Middle frontal gyrus (tissue), 1 donor: Measurements from ENCODE around the gene PACSIN2.
"Not testable (repeated sequence)": the region's sequence is repeated elsewhere in the genome, so short reads cannot be mapped to it uniquely, and the experiment has no call there.

Experiments used
- DNase-seq: peaks from one replicate; pipeline ENCODE4 v3.0.0-alpha.2; 2015; ENCODE audit warnings: low spot score; ENCODE audit errors: extremely low spot score

The PACSIN2 gene

DNA sequence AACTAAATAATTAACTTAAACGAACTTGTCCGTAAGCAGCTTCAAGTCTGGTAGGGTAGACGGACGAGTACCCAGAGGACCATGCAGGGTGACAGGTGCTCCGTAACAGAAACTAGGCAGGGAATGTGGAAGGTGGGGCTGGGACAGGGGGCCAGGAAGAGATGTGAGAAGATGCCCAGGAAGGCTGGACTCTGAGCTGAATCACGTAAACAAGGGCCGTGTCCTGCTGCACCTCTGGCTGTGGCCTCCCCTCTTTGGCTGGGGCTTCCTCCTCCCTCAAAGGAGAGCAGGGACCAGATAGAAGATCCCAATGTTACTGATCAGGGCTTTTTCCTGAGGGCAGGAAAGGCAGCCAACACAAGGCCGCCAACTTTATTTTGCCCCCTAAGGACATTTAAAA lies 47.9 kb downstream of the PACSIN2 start:
- DNase-seq, result no peak

DNA sequence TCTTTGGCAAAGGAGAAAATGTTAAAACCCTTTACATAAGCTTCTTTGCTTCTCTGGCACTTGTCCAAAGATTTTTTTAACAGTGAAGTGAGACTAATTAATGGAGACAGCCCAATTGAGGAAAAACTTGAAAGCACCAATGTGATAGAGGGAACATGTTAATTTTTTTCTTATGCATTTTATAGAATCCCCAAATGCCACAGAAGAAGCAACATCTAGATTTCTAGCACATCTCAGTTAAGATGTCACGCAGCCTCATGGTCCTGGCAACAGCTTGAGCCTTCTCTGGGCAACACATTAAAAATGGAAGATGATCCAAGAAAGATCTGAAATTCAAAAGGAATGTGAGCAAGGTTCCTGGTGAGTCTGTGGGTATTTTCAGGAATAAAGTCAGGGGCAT lies 48.5 kb downstream of the PACSIN2 start:
- no peak for DNase-seq

DNA sequence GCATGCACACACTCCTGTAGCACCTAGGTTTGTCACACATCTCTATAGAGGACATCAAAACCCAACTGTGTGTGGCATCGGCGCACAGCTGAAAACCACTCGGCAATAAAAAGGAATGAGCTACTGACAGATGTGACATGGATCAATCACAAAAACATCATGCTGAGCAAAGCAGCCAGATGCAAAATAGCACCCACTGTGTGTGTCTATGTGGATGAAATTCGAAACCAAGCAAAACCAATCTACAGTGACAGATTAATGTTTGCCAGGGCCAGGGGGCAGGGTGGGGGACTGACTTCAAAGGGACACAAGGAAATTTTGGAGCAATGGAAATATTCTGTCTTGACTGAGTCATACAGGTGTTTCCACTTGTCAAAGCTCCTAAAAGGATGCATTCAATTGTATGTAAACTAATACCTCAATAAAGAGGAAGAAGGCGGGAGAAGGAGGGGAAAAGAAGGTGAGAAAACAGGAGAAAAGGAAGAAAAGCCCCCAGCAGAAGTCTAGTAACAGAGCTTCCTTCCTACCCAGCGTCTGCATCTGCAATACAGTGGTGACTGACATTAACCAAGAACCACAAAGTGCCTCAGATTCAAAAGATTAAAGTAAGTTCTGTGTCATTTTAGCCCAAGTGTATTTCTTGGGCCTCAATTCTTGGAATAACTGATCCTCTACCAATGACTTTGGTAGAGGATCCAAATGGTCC lies 49.8 kb downstream of the PACSIN2 start:
- no peak for DNase-seq

DNA sequence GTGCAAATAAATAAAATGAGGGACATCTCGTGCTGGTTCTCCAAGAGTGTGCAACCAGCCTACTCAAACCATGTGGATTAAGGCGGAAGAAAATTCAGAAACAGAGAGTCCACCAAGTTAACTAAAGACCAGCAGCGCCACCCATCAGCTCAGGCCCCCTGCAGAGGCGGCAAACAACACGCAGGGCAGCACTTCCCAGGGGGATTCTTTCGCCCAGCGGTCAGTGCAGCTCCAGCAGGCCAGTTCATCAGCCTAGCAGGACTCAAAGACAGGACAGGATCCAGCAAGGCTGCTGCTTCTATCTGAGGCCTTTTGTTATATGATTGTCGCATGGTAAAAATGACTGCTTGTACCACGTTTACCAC lies 51.7 kb downstream of the PACSIN2 start:
- DNase-seq, result no peak

DNA sequence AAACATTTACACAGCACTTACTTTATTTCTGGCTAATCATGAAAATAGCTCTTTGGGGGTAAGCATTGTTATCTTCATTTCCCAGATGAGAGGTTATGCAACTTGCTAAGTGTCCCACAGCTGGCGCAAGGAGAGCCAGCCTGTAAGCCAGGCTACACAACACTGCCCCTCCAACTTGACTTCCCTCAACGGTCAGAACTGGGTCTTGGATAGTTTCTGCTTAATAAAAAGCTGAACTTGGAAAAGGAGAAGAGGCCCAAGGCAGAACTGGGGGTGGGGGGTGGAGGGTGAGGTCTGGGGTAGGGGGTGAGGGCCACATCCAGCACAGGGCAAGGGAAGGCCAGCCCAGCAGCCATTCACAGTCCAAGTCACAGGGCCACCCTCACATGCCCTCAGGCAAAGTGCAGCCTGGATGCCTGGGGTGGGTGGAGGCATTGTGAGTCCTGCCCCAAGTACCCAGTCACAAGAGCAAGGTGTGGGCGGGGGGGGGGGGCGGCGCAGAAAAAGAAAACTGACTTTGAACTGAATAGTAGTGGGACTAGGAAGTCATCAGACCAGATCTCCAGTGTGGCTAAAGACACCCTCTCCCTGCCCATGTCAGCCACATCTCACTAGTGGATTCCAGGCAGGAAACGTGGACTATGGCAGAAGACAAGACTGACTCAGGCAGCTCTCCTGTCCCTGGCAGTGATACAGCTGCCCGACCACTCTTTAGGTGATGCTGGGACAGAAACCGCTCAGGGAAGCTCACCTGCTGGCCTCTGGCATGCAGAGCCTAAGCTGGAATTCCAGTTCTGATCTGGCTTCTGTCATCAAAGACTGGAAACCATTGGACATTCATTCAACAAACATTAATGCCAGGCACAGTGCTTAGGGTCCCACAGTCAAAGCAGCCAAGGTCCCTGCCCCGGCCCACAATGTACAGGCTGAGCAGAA lies 52.4 kb downstream of the PACSIN2 start:
- no peak for DNase-seq

DNA sequence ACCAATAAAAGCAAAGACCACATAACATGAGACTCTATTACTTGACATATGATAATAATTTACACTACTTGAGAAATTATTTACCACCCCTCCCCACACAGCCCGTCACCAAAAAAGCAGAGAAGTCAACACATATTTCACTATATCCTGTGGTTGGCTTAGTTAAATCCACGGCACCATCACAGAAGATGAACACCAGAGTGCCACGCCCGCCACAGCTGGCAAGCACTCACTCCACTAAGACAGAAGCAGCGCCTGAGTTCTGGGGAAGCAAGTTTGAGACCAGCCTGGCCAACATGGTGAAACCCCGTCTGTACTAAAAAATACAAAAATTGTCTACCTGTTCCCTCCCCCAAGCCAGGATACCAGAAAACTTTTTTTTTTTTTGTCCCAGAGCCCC lies 53.1 kb downstream of the PACSIN2 start:
- DNase-seq, result no peak

DNA sequence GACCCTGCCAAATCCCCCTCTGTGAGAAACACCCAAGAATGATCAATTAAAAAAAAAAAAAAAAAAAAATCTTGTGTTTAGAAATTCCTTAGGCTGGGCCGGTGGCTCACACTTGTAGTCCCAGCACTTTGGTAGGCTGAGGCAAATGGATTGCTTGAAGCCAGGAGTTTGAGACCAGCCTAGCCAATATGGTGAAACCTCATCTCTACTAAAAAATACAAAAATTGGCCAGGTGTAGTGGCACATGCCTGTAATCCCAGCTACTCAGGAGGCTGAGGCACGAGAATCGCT lies 53.6 kb downstream of the PACSIN2 start:
- not testable (repeated sequence) for DNase-seq

DNA sequence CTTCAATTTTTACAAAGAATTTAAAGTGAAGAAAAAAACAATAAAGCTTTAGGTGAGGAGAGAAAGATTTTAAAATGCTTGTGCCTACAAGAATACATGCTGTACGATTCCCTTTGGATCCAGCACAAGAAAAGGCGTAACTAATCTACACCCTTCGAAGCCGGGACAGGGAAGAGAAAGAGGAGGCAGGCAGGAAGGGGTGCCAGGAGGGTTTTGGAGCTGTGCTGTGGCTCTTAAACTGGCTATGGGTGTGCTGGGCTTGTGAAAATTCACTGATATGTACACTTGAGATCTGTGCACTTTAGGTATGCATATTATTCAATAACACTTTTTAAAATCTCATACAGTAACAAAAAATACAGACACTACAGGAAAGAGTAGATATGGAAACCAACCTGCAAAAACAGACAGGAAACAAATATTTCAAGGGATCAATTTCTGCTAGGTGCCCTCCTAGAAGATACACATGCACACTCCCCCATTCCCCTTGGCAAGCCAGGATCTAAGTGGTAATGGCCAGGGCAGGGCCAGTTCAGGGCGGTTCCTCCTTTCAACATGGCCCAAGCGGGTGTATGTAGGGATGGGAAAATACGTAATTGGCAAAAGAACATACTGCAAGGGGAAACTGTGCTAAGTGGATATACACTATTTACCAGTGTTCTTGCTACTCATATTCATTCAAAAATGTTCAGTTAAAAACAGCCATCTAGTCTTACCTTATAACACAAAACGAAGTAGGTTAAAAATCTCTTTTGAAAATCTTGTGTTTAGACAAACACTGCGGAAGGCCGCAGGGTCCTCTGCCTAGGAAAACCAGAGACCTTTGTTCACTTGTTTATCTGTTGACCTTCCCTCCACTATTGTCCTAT lies 54.2 kb downstream of the PACSIN2 start:
- no peak for DNase-seq

DNA sequence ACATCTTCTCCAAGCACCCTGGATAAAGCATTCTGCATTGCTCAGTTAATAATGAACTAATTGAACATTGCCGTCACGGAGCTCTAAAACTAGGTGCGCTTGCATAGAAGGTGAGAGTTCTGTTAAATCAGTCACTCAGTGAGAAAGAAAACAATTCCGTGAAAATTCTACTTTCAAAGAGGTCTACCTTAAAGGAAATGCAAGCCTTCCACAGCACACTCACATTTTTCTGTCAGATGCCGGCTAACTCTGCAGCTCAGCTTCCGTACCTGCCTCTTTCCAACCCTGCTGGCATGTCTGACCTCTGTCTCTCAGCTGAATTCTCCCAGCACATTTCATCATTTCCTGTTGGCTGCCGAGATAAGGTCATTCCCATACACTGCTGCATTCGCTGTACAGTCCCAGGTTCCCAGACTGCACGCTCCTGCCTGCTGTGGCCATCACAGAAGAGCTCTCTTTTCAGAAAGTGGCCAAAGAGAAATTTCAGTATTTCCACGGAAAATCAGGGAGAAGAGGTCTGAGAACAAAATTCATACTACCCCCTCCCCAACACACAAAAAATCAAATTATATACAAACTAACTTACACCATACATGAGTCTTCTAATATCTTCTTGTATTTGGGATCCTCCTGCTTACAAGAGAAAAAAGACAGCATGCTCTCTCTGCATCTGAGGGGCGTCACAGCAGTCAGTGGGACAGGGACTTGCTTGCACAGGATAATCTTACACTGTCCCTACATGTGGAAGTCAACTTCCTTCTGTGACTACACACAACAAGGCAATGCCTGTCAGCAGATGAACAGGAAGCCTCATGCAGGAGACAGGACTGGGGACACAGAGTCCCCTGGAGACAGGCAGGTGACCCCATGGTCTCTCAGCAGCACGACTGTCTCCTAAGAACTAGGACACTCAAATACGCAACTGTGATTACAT lies 55.1 kb downstream of the PACSIN2 start:
- DNase-seq, result no peak

DNA sequence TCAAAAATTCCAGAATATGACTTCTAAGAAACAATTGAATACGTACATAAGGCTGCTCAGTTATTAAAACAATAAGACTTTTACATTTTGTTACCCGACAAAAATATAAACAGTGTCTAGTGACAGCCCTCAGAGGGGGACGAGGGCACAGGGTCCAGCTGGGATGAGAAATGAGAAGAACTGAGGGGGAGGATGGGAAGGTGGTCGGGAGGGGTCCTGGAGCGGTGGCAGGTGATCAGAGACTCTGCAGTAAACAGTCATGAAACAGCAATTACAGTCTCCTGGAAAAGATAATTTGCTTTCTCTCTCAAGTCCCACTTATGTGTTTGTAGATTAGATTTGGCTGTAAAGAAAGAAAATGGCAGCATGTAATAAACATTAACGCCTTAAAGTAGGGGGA lies 56.0 kb downstream of the PACSIN2 start:
- no peak for DNase-seq

DNA sequence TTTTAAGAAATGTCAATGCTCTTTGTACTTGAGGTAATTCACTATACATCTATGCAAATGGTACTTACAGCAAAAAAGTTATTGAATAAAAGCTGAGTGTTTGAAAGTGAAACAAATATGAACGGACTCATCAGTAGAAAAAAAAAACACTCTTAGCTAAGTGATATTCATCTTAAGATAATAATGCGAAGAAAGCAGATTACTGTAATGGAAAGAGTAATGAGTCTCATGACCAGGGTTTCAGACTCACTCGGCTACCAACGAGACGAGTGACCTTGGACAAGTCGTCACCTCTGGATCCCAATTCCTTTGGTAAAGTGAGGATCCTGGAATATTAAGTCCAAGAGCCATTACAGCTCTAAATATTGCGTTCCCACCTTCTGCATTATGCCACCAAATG lies 57.0 kb downstream of the PACSIN2 start:
- no peak for DNase-seq

DNA sequence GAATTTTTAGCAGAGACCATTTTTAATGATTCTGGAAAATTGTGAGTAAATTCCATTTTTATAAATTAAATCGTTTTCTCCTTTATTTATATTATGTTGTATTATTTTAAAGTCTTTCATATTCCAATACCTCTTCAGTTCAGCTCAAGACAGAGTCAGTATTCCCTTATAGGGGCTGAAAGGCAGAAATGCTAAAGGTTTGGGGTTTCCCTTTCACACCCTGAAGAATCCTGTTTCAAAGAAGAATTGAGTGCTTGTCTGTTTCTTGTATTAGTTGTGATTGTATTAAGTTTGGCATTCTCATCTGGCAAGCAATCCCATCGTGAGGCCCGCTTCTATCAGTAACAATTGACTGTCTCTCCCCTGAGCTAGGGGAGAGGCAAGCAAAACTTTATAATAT lies 57.4 kb downstream of the PACSIN2 start:
- no peak for DNase-seq

DNA sequence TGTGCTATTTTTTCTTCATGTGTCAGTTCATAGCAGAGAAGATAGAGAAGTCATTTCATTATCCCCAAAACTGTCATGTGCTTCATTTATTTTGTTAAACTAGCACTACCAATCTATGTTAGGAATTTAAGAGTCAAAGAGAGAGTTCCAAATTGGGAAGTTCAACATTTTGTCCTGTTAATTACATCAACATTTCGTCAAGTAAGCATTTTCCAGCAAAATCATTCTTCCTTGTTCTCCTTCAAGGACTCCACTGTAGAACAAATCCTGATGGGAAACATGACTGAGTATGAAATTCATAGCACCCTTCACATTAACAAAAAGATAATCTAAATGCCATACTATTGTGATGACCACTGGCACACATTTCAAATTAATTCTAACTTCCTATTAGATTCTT lies 59.1 kb downstream of the PACSIN2 start:
- DNase-seq, result no peak

DNA sequence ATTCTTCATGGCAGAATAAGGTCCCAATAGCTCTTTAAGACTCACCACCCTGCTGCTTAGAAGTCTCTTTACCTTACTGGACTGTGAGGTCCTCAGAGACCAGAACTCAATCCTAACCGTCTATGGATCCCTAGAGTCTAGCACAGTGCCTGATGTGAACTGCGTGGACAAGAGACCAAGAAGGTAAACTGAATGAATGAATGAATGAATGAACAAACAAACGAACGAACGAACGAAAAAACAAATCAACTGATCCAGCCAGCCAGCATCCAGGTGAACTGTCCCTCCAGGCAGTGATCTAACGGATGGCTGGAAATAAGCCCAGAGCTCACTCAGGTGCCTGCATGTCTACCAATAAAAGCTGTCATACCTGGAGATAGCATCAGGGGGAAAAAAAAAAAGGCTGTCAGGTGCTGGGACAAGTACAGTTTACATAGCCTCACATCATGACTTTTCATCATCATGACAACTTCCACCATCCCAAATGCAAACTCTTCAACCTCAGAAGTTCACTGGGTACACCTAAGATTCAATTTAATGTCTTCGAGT lies 59.8 kb downstream of the PACSIN2 start:
- no peak for DNase-seq

DNA sequence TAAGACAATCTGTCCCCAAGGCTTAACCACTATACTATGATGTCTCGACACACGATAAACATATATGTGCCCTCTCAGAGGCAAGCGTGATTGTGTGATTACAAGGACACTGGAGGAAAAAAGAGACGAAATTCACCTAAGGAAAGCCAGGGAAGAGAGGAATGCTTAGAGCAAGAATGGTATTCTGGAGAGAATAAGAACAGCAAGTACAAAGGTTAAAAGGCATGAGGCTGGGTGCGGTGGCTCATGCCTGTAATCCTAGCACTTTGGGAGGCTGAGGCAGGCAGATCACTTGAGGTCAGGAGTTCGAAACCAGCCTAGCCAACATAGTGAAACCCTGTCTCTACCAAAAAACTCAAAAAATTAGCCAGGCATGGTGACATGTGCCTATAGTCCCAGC lies 61.2 kb downstream of the PACSIN2 start:
- DNase-seq, result not testable (repeated sequence)

DNA sequence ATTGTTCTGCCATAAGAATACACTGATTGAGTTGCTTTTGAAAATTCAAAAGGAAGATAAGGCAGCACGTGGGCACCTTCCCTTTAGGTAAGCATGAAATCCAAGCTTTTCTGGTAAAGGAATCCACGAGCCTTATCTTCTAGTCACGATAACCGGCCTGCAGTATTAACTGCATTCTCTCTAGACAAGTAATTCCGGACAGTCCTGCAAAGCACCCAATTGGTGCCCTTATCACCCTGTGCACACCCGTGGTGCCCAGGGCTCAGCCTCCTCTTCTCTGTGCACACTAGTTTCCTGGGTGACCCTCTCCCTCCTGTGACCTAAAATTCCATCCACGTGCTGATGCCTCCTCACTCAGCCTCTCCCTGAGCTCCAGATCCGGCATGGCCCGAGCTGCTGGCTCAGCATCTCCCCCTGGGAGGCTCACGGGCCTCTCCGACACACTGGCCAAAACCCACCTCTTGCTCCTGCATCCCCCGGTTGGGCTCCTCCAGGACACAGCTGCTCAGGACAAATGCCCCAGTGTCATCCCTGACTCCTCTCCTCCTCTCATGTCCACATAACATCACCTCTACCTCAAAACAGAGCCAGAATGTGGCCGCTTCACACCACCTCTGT lies 63.7 kb downstream of the PACSIN2 start:
- no peak for DNase-seq

DNA sequence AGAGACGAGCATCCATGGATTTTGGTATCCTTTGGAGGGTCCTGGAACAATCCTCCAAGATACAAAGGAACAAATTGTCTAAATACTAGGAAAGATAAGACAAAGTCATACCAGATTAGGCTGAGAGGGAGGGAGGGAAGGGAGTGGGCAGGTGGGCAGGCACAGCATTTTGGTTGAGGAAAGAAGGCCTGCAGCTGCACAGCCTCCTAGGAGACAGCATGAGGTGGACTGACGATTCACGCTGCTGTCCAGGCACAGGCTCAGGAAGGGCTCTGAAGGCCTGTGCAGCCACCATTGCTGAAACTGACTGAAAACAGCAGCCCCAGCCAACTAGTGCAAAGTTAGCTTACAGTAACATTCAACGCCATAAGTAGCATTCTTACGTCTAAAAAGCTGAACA lies 64.7 kb downstream of the PACSIN2 start:
- DNase-seq, result no peak

DNA sequence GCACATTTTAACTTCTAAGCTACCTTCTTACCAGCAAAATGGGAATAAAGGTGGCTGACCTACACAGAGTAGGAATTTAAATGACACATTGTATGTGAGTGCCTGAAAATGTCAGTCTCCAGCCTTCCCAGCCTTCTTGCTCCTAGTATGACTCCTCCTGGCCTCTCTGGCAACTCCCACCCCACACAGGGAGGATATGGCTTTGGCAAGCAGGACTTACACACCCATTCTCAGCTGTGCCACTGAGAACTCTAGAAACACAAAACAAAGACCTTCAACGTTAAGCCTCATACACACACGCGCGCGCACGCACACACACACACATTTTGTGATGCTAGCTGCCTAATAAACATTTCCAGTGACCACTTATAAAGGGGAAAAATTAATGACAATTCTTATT lies 65.8 kb downstream of the PACSIN2 start:
- no peak for DNase-seq

DNA sequence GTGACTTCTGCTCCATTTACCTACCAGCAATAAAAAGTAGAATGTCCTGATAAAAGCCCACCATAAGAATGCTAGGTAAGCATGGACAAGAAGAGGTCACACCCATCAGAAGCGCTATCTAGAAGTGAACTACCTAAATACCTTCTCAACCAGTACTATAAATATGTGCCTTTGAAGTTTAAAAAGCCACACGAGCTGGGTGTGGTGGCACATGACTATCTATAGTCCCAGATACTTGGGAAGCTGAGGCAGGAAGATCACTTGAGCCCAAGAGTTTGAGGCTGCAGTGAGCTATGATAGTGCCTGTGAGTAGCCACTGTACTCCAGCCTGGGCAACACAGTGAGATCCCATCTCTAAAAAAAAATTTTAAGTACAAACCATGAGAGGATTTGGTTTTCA lies 66.7 kb downstream of the PACSIN2 start:
- no peak for DNase-seq
